ENCODE results near the gene SLC6A17.

Gene SLC6A17

GRCh38 chr1:110200190-110200589 is 49.9 kb downstream of the SLC6A17 start:
- H3K4me2 ChIP-seq (ENCODE audit: low read depth, low read length) = no peak overlapping the region
- H3K9me2 ChIP-seq (replicated peaks; ENCODE audit: insufficient read depth, low read length) = no peaks in the 10 kb centered on the region
- H3K36me3 ChIP-seq (replicated peaks; ENCODE audit: insufficient read depth, low read length) = no peaks in the 10 kb centered on the region
- no peak overlapping the region for H3K9ac ChIP-seq (ENCODE audit: low read length)
- H3K79me2 ChIP-seq (ENCODE audit: low read length) = no peaks in the 10 kb centered on the region
- no peaks in the 10 kb centered on the region for H3F3A ChIP-seq (ENCODE audit: insufficient read depth, low read length)
- H3K9me3 ChIP-seq (replicated peaks; ENCODE audit: insufficient read depth, low read length) = no peaks in the 10 kb centered on the region
- no peak for TF ChIP-seq EZH2 (optimal IDR thresholded peaks at IDR 0.05; ENCODE audit: low read depth, low read length)
- TF ChIP-seq EZH2phosphoT487 (IDR thresholded peaks at IDR 0.05; ENCODE audit: low read length) = no peak
- no peak for TF ChIP-seq CTCF (IDR thresholded peaks at IDR 0.05; ENCODE audit: low read length)
- no peaks in the 10 kb centered on the region for H3K27me3 ChIP-seq (replicated peaks; ENCODE audit: insufficient read depth, low read length)
- DNase-seq = no peak
- no peak overlapping the region for H2AFZ ChIP-seq (ENCODE audit: low read length)
- no peaks in the 10 kb centered on the region for H4K20me1 ChIP-seq (ENCODE audit: insufficient read depth, low read length)
- H3K4me3 ChIP-seq (ENCODE audit: low read length) = no peak overlapping the region
- no peaks in the 10 kb centered on the region for H3K4me1 ChIP-seq (ENCODE audit: low read length)
- no peak overlapping the region for H3K27ac ChIP-seq (ENCODE audit: low read length)

DNA sequence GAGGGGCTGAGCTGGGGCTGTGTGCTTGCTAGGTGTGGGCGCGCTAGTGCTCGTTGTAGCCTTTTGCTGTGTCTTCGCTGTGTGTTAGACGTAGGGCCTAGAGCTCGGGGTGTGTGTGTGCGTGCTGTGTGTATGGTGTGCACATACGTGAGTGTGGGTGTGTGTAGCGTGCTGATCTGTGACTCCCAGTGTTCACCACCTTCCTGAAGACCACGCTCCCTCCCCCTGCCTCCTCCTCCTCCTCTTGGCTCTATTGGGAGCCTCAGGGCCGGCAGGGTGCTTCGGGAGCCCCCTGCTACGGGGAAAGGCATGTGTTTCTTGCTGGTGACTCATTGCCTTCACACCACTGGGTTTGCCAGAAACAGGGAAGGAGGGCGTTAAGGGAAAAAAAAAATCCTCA is 50.4 kb downstream of the SLC6A17 start:
- no peaks in the 10 kb centered on the region for H3K9me3 ChIP-seq (replicated peaks; ENCODE audit: insufficient read depth, low read length)
- H4K20me1 ChIP-seq (ENCODE audit: insufficient read depth, low read length) = no peaks in the 10 kb centered on the region
- H3F3A ChIP-seq (ENCODE audit: insufficient read depth, low read length) = no peaks in the 10 kb centered on the region
- H3K9ac ChIP-seq (ENCODE audit: low read length) = no peak overlapping the region
- H2AFZ ChIP-seq (ENCODE audit: low read length) = no peak overlapping the region
- no peak overlapping the region for H3K4me2 ChIP-seq (ENCODE audit: low read depth, low read length)
- H3K79me2 ChIP-seq (ENCODE audit: low read length) = no peaks in the 10 kb centered on the region
- TF ChIP-seq EZH2 (optimal IDR thresholded peaks at IDR 0.05; ENCODE audit: low read depth, low read length) (no peak), EZH2phosphoT487 (IDR thresholded peaks at IDR 0.05; ENCODE audit: low read length) (no peak), CTCF (IDR thresholded peaks at IDR 0.05; ENCODE audit: low read length) (no peak)
- H3K27me3 ChIP-seq (replicated peaks; ENCODE audit: insufficient read depth, low read length) = no peaks in the 10 kb centered on the region
- no peaks in the 10 kb centered on the region for H3K4me1 ChIP-seq (ENCODE audit: low read length)
- H3K27ac ChIP-seq (ENCODE audit: low read length) = no peak overlapping the region
- H3K4me3 ChIP-seq (ENCODE audit: low read length) = no peak overlapping the region
- DNase-seq = no peak
- no peaks in the 10 kb centered on the region for H3K9me2 ChIP-seq (replicated peaks; ENCODE audit: insufficient read depth, low read length)
- no peaks in the 10 kb centered on the region for H3K36me3 ChIP-seq (replicated peaks; ENCODE audit: insufficient read depth, low read length)

DNA sequence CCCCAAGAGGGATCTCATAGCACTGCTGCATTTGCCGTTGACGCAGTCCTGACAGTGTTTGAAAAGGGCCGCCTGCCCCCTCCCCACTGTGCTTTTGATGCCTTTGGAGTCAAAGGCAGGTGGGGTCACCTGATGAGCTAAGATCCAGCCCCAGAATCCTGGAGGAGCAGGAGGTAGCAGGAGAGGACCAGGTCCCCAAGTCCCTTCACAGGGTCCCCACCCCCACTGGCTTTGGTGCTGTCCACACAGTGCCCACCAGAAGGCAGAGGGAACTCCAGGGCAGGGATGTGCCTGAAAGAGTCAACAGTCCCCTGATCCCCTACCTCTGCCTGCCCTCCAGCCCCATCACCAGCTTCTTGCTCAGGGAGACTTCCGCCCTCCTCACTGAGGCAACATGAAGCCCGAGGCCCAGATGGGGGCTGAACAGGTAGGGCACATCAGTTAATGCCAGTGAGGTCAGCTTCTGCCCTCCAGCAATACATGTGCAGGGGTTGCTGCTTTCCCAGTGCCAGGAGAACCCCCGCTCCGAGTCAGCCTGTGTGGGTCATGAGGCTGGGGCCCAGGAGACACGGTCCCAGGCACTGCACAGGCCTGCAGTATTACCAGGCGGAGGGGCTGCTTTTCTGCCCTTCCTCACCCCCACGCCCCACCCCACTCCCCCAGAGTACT is 51.0 kb downstream of the SLC6A17 start:
- no peak for DNase-seq
- H3K9me2 ChIP-seq (replicated peaks; ENCODE audit: insufficient read depth, low read length) = no peaks in the 10 kb centered on the region
- no peak overlapping the region for H3K27ac ChIP-seq (ENCODE audit: low read length)
- H3K9ac ChIP-seq (ENCODE audit: low read length) = no peak overlapping the region
- H3K4me3 ChIP-seq (ENCODE audit: low read length) = no peak overlapping the region
- H3K36me3 ChIP-seq (replicated peaks; ENCODE audit: insufficient read depth, low read length) = no peaks in the 10 kb centered on the region
- no peak overlapping the region for H3K4me2 ChIP-seq (ENCODE audit: low read depth, low read length)
- H3K9me3 ChIP-seq (replicated peaks; ENCODE audit: insufficient read depth, low read length) = no peaks in the 10 kb centered on the region
- no peaks in the 10 kb centered on the region for H4K20me1 ChIP-seq (ENCODE audit: insufficient read depth, low read length)
- H2AFZ ChIP-seq (ENCODE audit: low read length) = no peak overlapping the region
- no peaks in the 10 kb centered on the region for H3K27me3 ChIP-seq (replicated peaks; ENCODE audit: insufficient read depth, low read length)
- no peaks in the 10 kb centered on the region for H3F3A ChIP-seq (ENCODE audit: insufficient read depth, low read length)
- no peaks in the 10 kb centered on the region for H3K79me2 ChIP-seq (ENCODE audit: low read length)
- no peaks in the 10 kb centered on the region for H3K4me1 ChIP-seq (ENCODE audit: low read length)
- no peak for TF ChIP-seq EZH2phosphoT487 (IDR thresholded peaks at IDR 0.05; ENCODE audit: low read length)
- no peak for TF ChIP-seq CTCF (IDR thresholded peaks at IDR 0.05; ENCODE audit: low read length)
- no peak for TF ChIP-seq EZH2 (optimal IDR thresholded peaks at IDR 0.05; ENCODE audit: low read depth, low read length)

Measured in MM.1S (cell line).